SK-N-SH (cell line): ENCODE measurements around the gene NACC1. TPM values are rescaled to one million over a fixed set of nuclear protein-coding genes. Genes with fewer than 3 reads are reported as not detected.

ENCODE experiments used
- CTCF ChIA-PET: fragments of 300-600, 350-600 bp; formaldehyde crosslinking; extraction: SDS; loops from one replicate; lab custom pipeline; 2021; lab: Yijun Ruan, JAX
- POLR2A ChIA-PET: fragments of 350-600 bp; sonication (Branson Sonifier 250); formaldehyde crosslinking; extraction: SDS; loops from one replicate; lab custom pipeline; 2020; ENCODE audit warnings: antibody characterized with exemption, inconsistent platforms; lab: Yijun Ruan, JAX
- DNase-seq: peaks from one replicate; pipeline ENCODE4 v3.0.0; 2012
- H2AFZ ChIP-seq: fragments of 200-600 bp; sonication (generic); 2 replicates; pipeline ENCODE4 v1.8.1; 2016; ENCODE audit warnings: antibody characterized with exemption, mild to moderate bottlenecking, low read depth
- H3F3A ChIP-seq: fragments of 200-600 bp; sonication (generic); replicated peaks from 2 replicates; pipeline ENCODE3; 2016; ENCODE audit warnings: antibody characterized with exemption, mild to moderate bottlenecking; ENCODE audit not compliant: insufficient read depth
- H3K27ac ChIP-seq, 2 experiments: fragments of 200-500 bp in 1 of 2; fragments of 200-600 bp in 1 of 2; sonication (Bioruptor generic) in 1 of 2; sonication (generic), shearing (Covaris generic) in 1 of 2; 2 replicates each; pipeline versions ENCODE4 v1.5.1 to v1.6.1; 2014 to 2016; ENCODE audit warnings: low read depth in 2 of 2, inconsistent platforms in 1 of 2, low read length in 1 of 2, mild to moderate bottlenecking in 1 of 2, mixed read lengths in 1 of 2
- H3K27me3 ChIP-seq: fragments of 200-600 bp; sonication (generic), shearing (Covaris generic); 2 replicates; pipeline ENCODE4 v1.6.1; 2016; ENCODE audit warnings: mixed run types; ENCODE audit not compliant: insufficient read depth
- H3K36me3 ChIP-seq, 2 experiments: fragments of 200-500 bp in 1 of 2; fragments of 200-600 bp in 1 of 2; sonication (Bioruptor generic) in 1 of 2; sonication (generic) in 1 of 2; replicated peaks in 1 of 2; 2 replicates each; pipeline versions ENCODE3 to v1.5.1; 2014 to 2016; ENCODE audit warnings: low read length in 1 of 2, mild to moderate bottlenecking in 1 of 2; ENCODE audit not compliant: insufficient read depth in 2 of 2, control insufficient read depth in 1 of 2
- H3K4me1 ChIP-seq, 2 experiments: fragments of 200-500 bp in 1 of 2; fragments of 200-600 bp in 1 of 2; sonication (Bioruptor generic) in 1 of 2; sonication (generic), shearing (Covaris generic) in 1 of 2; 2 replicates each; pipeline versions ENCODE4 v1.5.1 to v1.6.1; 2014 to 2016; ENCODE audit warnings: low read depth in 1 of 2, low read length in 1 of 2, mixed run types in 1 of 2; ENCODE audit not compliant: insufficient read depth in 2 of 2, control insufficient read depth in 1 of 2
- H3K4me2 ChIP-seq: fragments of 200-600 bp; sonication (generic), shearing (Covaris generic); 2 replicates; pipeline ENCODE4 v1.6.1; 2017; ENCODE audit warnings: mixed run types
- H3K4me3 ChIP-seq, 2 experiments: fragments of 200-500 bp in 1 of 2; fragments of 200-600 bp in 1 of 2; sonication (Bioruptor generic) in 1 of 2; sonication (generic), shearing (Covaris generic) in 1 of 2; 2 replicates each; pipeline versions ENCODE4 v1.5.1 to v1.8.1; 2014 to 2016; ENCODE audit warnings: low read depth in 2 of 2, inconsistent platforms in 1 of 2, low read length in 1 of 2, mild to moderate bottlenecking in 1 of 2, mixed read lengths in 1 of 2, moderate library complexity in 1 of 2
- H3K79me2 ChIP-seq: fragments of 200-600 bp; sonication (generic); 2 replicates; pipeline ENCODE4 v1.8.1; 2017; ENCODE audit warnings: mild to moderate bottlenecking; ENCODE audit not compliant: insufficient read depth
- H3K9ac ChIP-seq: fragments of 200-600 bp; sonication (generic); 2 replicates; pipeline ENCODE4 v1.6.1; 2017; ENCODE audit warnings: mixed run types
- H3K9me2 ChIP-seq: fragments of 200-600 bp; sonication (generic); 2 replicates; pipeline ENCODE4 v1.6.1; 2017; ENCODE audit warnings: mixed run types
- H3K9me3 ChIP-seq: fragments of 200-600 bp; sonication (generic); 2 replicates; pipeline ENCODE4 v1.6.1; 2017; ENCODE audit warnings: mixed run types, mild to moderate bottlenecking, moderate library complexity
- H4K20me1 ChIP-seq: fragments of 200-600 bp; sonication (generic); 2 replicates; pipeline ENCODE4 v1.6.1; 2017; ENCODE audit warnings: mild to moderate bottlenecking, mixed run types; ENCODE audit not compliant: insufficient read depth
- CHD2 ChIP-seq: fragments of 150-350 bp; IDR thresholded peaks from 2 replicates; pipeline ENCODE4 v1.6.1; 2018; ENCODE audit warnings: low read length; ENCODE audit not compliant: partially characterized antibody
- CTCF ChIP-seq: fragments of 200-600 bp; sonication (generic); IDR thresholded peaks from 2 replicates; pipeline ENCODE4 v1.6.1; 2017; ENCODE audit warnings: antibody characterized with exemption, mild to moderate bottlenecking, moderate library complexity
- ELF1 ChIP-seq: IDR thresholded peaks from 2 replicates; pipeline ENCODE4 v1.4.0; 2012
- EZH2phosphoT487 ChIP-seq: fragments of 200-600 bp; sonication (generic); IDR thresholded peaks from 2 replicates; pipeline ENCODE4 v1.6.1; 2017; ENCODE audit warnings: low read depth, mixed run types, mild to moderate bottlenecking, antibody characterized with exemption, moderate library complexity, borderline replicate concordance
- FOXJ3 ChIP-seq: sonication (generic); formaldehyde crosslinking; IDR thresholded peaks from 2 replicates; pipeline ENCODE4 v1.5.1; 2020; ENCODE audit warnings: mild to moderate bottlenecking, missing genetic modification reagents
- FOXM1 ChIP-seq: IDR thresholded peaks from 2 replicates; pipeline ENCODE4 v1.4.0; 2012; ENCODE audit warnings: low read depth, mild to moderate bottlenecking
- GABPA ChIP-seq: IDR thresholded peaks from 2 replicates; pipeline ENCODE4 v1.4.0; 2012; ENCODE audit warnings: low read depth, mild to moderate bottlenecking
- GATA2 ChIP-seq: sonication (generic); formaldehyde crosslinking; IDR thresholded peaks from 2 replicates; pipeline ENCODE4 v1.5.0; 2020; ENCODE audit warnings: mild to moderate bottlenecking, missing genetic modification reagents
- JUND ChIP-seq: IDR thresholded peaks from 2 replicates; pipeline ENCODE4 v1.4.0; 2012
- MEF2A ChIP-seq: IDR thresholded peaks from 2 replicates; pipeline ENCODE4 v1.4.0; 2012; ENCODE audit warnings: low read depth, borderline replicate concordance
- MXI1 ChIP-seq: IDR thresholded peaks from 2 replicates; pipeline ENCODE4 v1.6.1; 2012; ENCODE audit warnings: mild to moderate bottlenecking, low read depth, low read length, improper control_type of control experiment
- NFIC ChIP-seq: IDR thresholded peaks from 2 replicates; pipeline ENCODE4 v1.4.0; 2012; ENCODE audit warnings: borderline replicate concordance
- POLR2AphosphoS5 ChIP-seq: IDR thresholded peaks from 2 replicates; pipeline ENCODE4 v1.6.1; 2012; ENCODE audit warnings: low read depth, low read length
- RAD21 ChIP-seq: IDR thresholded peaks from 2 replicates; pipeline ENCODE4 v1.6.1; 2012; ENCODE audit warnings: mild to moderate bottlenecking, low read length
- RCOR1 ChIP-seq: fragments of 150-350 bp; IDR thresholded peaks from 2 replicates; pipeline ENCODE4 v1.6.1; 2017; ENCODE audit warnings: antibody characterized with exemption, low read length
- RFX5 ChIP-seq: IDR thresholded peaks from 2 replicates; pipeline ENCODE4 v1.6.1; 2012; ENCODE audit warnings: mild to moderate bottlenecking, improper control_type of control experiment, low read length
- SIN3A ChIP-seq: IDR thresholded peaks from 2 replicates; pipeline ENCODE4 v1.6.1; 2012; ENCODE audit warnings: low read depth, mild to moderate bottlenecking, low read length, moderate library complexity, borderline replicate concordance
- TAF1 ChIP-seq: IDR thresholded peaks from 2 replicates; pipeline ENCODE4 v1.6.1; 2012; ENCODE audit warnings: low read depth, mild to moderate bottlenecking, low read length, moderate library complexity, borderline replicate concordance
- USF2 ChIP-seq: fragments of 150-350 bp; IDR thresholded peaks from 2 replicates; pipeline ENCODE4 v1.6.1; 2017; ENCODE audit warnings: antibody characterized with exemption, low read length, low read depth, borderline replicate concordance
- WGBS: methylation state at CpG from one replicate; pipeline ENCODE4 v1.1.6; 2017; ENCODE audit warnings: low lambda C conversion rate; 5-methylcytosine and 5-hydroxymethylcytosine counted together
- polyA plus RNA-seq, 3 experiments: library from polyadenylated mRNA; depleted of rRNA; stranded (reverse); fragments of >200 nt; gene quantifications; 2 replicates each; pipeline ENCODE4 v1.2.3, GENCODE V29; 2012
- TF ChIP-seq, protein P1 (sequence below): IDR thresholded peaks from 2 replicates; pipeline ENCODE4; 2012
- TF ChIP-seq, protein P2 (sequence below): IDR thresholded peaks from 2 replicates; pipeline ENCODE4 v1.6.1; 2012; ENCODE audit warnings: mild to moderate bottlenecking, low read depth, low read length, moderate library complexity
- TF ChIP-seq, protein P3 (sequence below): IDR thresholded peaks from 2 replicates; pipeline ENCODE4 v1.4.0; 2012; ENCODE audit warnings: low read depth, borderline replicate concordance
- TF ChIP-seq, protein P4 (sequence below): IDR thresholded peaks from 2 replicates; pipeline ENCODE4 v1.4.0; 2012; ENCODE audit warnings: low read depth

The NACC1 gene
- polyA plus RNA-seq, 1 of the 3 experiments (the other 2 are of a cell fraction), result 127 TPM

GRCh38 chr19:13164343-13165161, 46.5 kb downstream of the NACC1 start:
- Histone ChIP-seq H3K9ac (peak overlapping the region; percentile 74), H3K4me2 (peak overlapping the region; percentile 89), H3K27me3 (no peaks in the 10 kb centered on the region), H2AFZ (0 out of 2 replicates have a peak overlapping the region, but pooled peaks have one; percentile 37), H3K36me3 (no peaks in the 10 kb centered on the region), H3K27ac (peak overlapping the region; percentile 97 to 100), H3K4me1 (peaks cover 28 to 41% of the 10 kb centered on the region in 2 experiments; a peak in 3 of 4 replicates), H3K79me2 (peaks cover 25% of the 10 kb centered on the region), H3K4me3 (peak overlapping the region; percentile 32 to 58), H3K9me3 (no peaks in the 10 kb centered on the region), H4K20me1 (no peaks in the 10 kb centered on the region), H3K9me2 (no peaks in the 10 kb centered on the region), H3F3A (peaks cover 57% of the 10 kb centered on the region)
- peak; percentile 84 for DNase-seq
- ChIA-PET CTCF (interaction anchor here (0.7 to 2.4 kb wide), 8 partner anchors 9 to 208 kb away, joined by 3 to 11 read pairs (median 4); partner anchors contain the start of genes GADD45GIP1, IER2 and STX10), POLR2A (interaction anchor here (1.2 to 5.2 kb wide), 9 partner anchors 9 to 682 kb away, joined by 3 to 73 read pairs (median 3); partner anchors contain the start of genes IER2 and STX10)
- 6% methylated on average over 10 of the region's 19 CpGs for WGBS
- TF ChIP-seq ELF1, result peak; percentile 95
- no peak for TF ChIP-seq SIN3A
- TF ChIP-seq POLR2AphosphoS5, result no peak; the same call in 1 of the 2 replicates
- TF ChIP-seq, protein P1, sequence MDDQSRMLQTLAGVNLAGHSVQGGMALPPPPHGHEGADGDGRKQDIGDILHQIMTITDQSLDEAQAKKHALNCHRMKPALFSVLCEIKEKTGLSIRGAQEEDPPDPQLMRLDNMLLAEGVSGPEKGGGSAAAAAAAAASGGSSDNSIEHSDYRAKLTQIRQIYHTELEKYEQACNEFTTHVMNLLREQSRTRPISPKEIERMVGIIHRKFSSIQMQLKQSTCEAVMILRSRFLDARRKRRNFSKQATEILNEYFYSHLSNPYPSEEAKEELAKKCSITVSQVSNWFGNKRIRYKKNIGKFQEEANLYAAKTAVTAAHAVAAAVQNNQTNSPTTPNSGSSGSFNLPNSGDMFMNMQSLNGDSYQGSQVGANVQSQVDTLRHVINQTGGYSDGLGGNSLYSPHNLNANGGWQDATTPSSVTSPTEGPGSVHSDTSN, result peak; percentile 62
- 0 out of 2 replicates have a peak, but pooled peaks have one; percentile 20 for TF ChIP-seq FOXM1
- TF ChIP-seq MEF2A, result no peak
- no peak for TF ChIP-seq CTCF
- TF ChIP-seq GATA2 (CRISPR knock-in tag), result no peak
- peak; percentile 54; the same call in 1 of the 2 replicates for TF ChIP-seq MXI1
- TF ChIP-seq EZH2phosphoT487, result no peak
- TF ChIP-seq, protein P2, sequence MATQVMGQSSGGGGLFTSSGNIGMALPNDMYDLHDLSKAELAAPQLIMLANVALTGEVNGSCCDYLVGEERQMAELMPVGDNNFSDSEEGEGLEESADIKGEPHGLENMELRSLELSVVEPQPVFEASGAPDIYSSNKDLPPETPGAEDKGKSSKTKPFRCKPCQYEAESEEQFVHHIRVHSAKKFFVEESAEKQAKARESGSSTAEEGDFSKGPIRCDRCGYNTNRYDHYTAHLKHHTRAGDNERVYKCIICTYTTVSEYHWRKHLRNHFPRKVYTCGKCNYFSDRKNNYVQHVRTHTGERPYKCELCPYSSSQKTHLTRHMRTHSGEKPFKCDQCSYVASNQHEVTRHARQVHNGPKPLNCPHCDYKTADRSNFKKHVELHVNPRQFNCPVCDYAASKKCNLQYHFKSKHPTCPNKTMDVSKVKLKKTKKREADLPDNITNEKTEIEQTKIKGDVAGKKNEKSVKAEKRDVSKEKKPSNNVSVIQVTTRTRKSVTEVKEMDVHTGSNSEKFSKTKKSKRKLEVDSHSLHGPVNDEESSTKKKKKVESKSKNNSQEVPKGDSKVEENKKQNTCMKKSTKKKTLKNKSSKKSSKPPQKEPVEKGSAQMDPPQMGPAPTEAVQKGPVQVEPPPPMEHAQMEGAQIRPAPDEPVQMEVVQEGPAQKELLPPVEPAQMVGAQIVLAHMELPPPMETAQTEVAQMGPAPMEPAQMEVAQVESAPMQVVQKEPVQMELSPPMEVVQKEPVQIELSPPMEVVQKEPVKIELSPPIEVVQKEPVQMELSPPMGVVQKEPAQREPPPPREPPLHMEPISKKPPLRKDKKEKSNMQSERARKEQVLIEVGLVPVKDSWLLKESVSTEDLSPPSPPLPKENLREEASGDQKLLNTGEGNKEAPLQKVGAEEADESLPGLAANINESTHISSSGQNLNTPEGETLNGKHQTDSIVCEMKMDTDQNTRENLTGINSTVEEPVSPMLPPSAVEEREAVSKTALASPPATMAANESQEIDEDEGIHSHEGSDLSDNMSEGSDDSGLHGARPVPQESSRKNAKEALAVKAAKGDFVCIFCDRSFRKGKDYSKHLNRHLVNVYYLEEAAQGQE, result no peak
- no peak for TF ChIP-seq USF2
- no peak for TF ChIP-seq TAF1
- peak; percentile 62 for TF ChIP-seq GABPA
- no peak for TF ChIP-seq CHD2
- peak; percentile 35; the same call in 1 of the 2 replicates for TF ChIP-seq FOXJ3 (CRISPR knock-in tag)
- TF ChIP-seq, protein P3, sequence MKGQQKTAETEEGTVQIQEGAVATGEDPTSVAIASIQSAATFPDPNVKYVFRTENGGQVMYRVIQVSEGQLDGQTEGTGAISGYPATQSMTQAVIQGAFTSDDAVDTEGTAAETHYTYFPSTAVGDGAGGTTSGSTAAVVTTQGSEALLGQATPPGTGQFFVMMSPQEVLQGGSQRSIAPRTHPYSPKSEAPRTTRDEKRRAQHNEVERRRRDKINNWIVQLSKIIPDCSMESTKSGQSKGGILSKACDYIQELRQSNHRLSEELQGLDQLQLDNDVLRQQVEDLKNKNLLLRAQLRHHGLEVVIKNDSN, result no peak
- TF ChIP-seq NFIC, result peak; percentile 37; the same call in 1 of the 2 replicates
- no peak for TF ChIP-seq JUND
- TF ChIP-seq, protein P4, sequence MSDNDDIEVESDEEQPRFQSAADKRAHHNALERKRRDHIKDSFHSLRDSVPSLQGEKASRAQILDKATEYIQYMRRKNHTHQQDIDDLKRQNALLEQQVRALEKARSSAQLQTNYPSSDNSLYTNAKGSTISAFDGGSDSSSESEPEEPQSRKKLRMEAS, result peak; percentile 33; the same call in 1 of the 2 replicates
- TF ChIP-seq RAD21, result 0 out of 2 replicates have a peak, but pooled peaks have one; percentile 10
- peak; percentile 44; the same call in 1 of the 2 replicates for TF ChIP-seq RCOR1
- no peak for TF ChIP-seq RFX5
